DOHH2 (cell line): Measurements from ENCODE around the gene RNF222.

Experiments used
- EZH2phosphoT487 ChIP-seq: fragments of 200-600 bp; sonication (generic); IDR thresholded peaks from 2 replicates; pipeline ENCODE4 v1.6.1; 2017; ENCODE audit warnings: borderline replicate concordance, mild to moderate bottlenecking, antibody characterized with exemption, low read length, moderate library complexity, mixed read lengths
- TF ChIP-seq, protein P1 (sequence below): fragments of 200-600 bp; sonication (generic); IDR thresholded peaks from one replicate; pipeline ENCODE4 v1.5.1; 2014; ENCODE audit warnings: antibody characterized with exemption, mild to moderate bottlenecking, low read depth, low read length; ENCODE audit not compliant: poor library complexity, severe bottlenecking

DNA sequence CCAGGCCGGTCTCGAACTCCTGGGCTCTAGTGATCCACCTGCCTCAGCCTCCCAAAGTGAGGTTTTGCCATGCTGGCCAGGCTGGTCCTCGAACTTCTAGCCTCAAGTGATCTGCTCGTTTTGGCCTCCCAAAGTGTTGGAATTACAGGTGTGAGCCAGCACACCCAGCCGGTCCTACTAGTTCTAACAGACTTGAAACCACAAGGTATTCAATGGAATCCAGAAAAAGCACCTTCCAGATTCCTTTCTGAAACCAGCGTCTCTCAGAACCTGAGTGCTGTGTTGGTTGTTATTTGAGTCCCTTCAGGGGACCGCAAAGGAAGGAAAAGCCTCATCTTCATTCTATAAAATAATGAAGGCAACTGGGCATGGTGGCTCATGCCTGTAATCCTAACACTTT, 25.2 kb downstream of the RNF222 start:
- TF ChIP-seq, protein P1, sequence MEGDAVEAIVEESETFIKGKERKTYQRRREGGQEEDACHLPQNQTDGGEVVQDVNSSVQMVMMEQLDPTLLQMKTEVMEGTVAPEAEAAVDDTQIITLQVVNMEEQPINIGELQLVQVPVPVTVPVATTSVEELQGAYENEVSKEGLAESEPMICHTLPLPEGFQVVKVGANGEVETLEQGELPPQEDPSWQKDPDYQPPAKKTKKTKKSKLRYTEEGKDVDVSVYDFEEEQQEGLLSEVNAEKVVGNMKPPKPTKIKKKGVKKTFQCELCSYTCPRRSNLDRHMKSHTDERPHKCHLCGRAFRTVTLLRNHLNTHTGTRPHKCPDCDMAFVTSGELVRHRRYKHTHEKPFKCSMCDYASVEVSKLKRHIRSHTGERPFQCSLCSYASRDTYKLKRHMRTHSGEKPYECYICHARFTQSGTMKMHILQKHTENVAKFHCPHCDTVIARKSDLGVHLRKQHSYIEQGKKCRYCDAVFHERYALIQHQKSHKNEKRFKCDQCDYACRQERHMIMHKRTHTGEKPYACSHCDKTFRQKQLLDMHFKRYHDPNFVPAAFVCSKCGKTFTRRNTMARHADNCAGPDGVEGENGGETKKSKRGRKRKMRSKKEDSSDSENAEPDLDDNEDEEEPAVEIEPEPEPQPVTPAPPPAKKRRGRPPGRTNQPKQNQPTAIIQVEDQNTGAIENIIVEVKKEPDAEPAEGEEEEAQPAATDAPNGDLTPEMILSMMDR: no peak
- TF ChIP-seq EZH2phosphoT487: no peak
